Measurements from ENCODE around the gene MZT2B.
"Not testable (repeated sequence)": the region's sequence is repeated elsewhere in the genome, so short reads cannot be mapped to it uniquely, and the experiment has no call there.

Gene MZT2B

GRCh38 chr2:130180404-130181324, 1.4 kb upstream of the MZT2B start:
- DNase-seq (ENCODE audit: low spot score) = not testable (repeated sequence)

GRCh38 chr2:130181325-130181879, 660 bp upstream of the MZT2B start, which contains the start of gene SMPD4:
Gene SMPD4 (minus strand): TSS chr2:130181602. CDS start chr2:130176592, 5,010 bp downstream.
- DNase-seq (ENCODE audit: low spot score) = peak; percentile 97

DNA sequence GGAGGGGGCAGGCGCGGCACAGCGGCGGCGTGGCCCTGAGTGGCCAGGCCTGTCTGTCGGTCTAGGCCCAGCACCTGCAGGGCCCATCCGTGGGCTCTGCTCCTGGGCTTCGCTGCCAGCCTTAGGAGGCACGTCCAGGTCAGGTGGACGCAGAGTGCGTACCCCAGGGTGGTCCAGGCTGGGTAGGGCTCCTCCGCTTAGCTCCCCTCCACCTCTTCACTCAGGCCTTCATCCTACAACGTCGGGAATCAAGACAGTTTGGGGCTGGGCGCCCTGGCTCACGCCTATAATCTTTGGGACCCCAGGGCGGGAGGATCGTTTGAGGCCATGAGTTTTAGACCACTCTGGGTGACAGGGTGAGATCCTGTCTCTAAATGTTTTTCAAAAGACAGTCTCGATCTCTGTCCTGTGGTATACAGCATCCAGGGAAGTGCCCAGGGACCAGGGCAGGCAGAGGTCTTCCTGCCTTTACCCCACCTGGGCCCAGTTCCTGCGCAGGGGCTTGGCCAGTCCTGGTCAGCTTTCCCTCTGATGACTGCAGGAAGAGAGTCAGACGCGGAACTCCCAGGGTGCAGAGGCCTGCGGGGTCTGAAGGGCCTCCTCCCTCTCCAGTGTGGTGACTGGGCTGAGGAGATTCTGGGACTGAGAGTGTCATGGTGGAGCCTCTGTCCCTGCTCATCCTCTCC, 907 bp downstream of the MZT2B start:
- DNase-seq (ENCODE audit: low spot score) = not testable (repeated sequence)

- no peak for DNase-seq (ENCODE audit: low spot score)
Observed at GRCh38 chr2:130183512-130184373, 1.7 kb downstream of the MZT2B start.

GRCh38 chr2:130185436-130185835, 3.4 kb downstream of the MZT2B start:
- no peak for DNase-seq (ENCODE audit: low spot score)

DNA sequence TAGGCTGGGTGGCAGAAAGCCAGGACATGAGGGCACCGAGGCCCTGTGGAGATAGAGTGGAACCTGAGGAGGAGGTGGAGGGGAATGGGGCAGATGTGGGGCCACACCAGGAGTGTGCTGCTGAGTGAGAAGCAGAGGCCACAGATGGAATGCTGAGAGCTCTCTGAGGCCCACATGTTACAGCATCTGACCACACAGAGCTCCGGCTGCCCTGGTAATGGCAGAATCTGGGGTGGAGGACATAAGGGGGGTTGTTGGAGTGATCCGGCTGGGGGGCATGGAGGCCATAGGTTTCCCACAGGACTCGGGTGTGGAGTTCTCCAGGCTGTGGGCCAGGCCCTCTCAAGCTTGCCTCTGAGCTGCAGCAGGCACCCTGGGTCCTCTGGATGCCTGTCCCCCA, 3.8 kb downstream of the MZT2B start:
- DNase-seq (ENCODE audit: low spot score) = no peak

GRCh38 chr2:130186391-130186790, 4.3 kb downstream of the MZT2B start:
- no peak for DNase-seq (ENCODE audit: low spot score)

- no peak for DNase-seq (ENCODE audit: low spot score)
Observed at GRCh38 chr2:130187268-130187667, 5.2 kb downstream of the MZT2B start.

DNA sequence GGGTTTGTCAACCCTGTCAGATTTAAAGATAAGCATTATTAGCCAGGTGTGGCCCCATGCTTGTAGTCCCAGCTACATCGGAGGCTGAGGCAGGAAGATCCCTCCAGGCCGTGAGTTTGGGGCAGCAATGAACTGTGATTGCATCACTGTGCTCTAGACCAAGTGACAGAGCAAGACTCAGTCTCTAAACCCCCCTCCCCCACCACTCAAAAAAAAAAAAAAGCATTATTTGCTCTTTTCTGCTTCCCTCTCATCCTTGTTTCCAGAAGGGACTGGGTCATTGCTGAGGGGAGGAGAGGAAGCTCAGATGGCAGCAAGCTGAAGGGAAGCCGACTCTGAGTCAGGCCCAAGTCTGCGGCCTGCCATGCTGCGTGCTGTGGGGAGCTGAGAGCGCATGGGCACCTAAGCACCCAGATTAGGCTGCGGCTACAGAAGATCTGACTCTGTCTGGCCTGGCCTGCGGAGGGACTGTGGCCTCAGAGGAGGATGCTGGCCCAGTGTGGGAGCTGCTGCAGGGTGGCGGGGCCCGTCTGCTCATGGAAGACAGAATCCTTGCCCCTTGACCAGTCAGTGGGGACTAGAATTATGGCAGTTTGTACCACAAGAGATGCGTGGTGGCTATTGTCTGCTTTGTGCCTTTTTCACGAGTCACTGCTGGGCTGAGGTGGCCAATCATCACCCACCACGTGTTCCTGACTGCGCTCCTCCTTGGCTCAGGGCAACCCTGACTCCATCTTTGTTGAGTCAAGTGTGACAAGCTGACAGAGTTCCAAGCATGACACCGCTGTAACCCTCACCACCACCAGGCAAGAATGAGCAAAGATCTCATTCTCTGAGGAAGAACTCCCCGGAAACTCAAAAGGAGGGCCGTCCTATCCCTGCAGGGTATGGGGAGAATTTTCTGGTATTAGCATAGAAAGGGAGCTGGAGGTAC, 6.1 kb downstream of the MZT2B start:
- not testable (repeated sequence) for DNase-seq (ENCODE audit: low spot score)

GRCh38 chr2:130188958-130189357, 6.9 kb downstream of the MZT2B start:
- not testable (repeated sequence) for DNase-seq (ENCODE audit: low spot score)

- no peak for DNase-seq (ENCODE audit: low spot score)
Observed at GRCh38 chr2:130190237-130190636, 8.2 kb downstream of the MZT2B start.

DNA sequence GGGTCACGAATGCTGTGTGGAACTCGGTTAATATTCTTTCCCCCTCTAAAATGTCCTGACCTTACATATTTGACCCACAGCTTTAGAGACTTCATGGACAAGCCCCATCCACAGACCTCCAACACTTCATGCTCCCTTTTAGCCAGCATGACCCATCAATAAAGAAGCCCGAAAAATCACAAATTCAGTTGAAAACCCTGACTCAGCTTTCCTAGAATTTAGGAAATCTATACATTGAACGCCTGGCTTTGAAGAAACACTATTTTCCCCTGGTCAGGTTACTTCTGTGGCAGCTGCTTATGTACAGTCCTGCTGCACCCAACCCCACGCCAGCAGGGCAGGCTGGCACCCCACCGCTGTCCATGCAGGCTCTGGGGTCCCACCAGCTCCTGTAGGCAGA, 9.3 kb downstream of the MZT2B start:
- not testable (repeated sequence) for DNase-seq (ENCODE audit: low spot score)

- DNase-seq (ENCODE audit: low spot score) = not testable (repeated sequence)
Observed at GRCh38 chr2:130192451-130192850, 10.4 kb downstream of the MZT2B start.

DNA sequence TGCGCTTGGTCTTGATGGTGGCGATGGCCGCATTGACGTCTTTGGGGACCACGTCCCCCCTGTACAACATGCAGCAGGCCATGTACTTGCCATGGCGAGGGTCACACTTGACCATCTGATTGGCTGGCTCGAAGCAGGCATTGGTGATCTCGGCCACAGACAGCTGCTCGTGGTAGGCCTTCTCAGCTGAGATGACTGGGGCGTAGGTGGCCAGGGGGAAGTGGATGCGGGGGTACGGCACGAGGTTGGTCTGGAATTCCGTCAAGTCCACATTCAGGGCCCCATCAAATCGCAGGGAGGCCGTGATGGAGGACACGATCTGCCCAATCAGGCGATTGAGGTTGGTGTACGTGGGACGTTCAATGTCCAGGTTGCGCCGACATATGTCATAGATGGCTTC, 11.8 kb downstream of the MZT2B start:
- DNase-seq (ENCODE audit: low spot score) = not testable (repeated sequence)

GRCh38 chr2:130195089-130195635, 13.1 kb downstream of the MZT2B start:
- not testable (repeated sequence) for DNase-seq (ENCODE audit: low spot score)

GRCh38 chr2:130196052-130196451, 14.0 kb downstream of the MZT2B start:
- DNase-seq (ENCODE audit: low spot score) = not testable (repeated sequence)

DNA sequence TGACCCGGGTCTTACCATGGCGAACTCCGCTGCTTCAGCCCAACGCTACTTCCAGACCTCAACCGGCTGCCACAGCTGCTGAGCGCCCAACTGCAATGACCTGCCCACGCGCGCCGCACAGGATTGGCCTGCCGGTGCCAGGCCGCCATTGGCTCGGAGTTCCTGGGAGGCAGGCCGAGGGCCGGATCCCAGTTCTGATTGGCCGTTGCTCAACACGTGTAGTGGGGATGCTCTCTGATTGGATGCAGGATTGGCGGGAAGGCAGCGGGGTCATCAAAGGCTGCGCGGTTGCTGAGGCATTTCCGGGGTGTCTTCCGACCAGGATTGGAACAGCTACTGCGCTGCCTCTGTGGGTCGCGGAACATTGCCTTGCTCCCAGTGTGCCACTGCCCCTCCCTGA, 16.3 kb downstream of the MZT2B start, which contains the start of gene TUBA3E:
Gene TUBA3E, minus strand, starts transcription at position 97 of the 400 bp plus-strand sequence. Its CDS starts 79 bp downstream, at position 18.
- DNase-seq (ENCODE audit: low spot score) = no peak

- DNase-seq (ENCODE audit: low spot score) = not testable (repeated sequence)
Observed at GRCh38 chr2:130202518-130202917, 20.5 kb downstream of the MZT2B start.

GRCh38 chr2:130203150-130203549, 21.1 kb downstream of the MZT2B start:
- not testable (repeated sequence) for DNase-seq (ENCODE audit: low spot score)

- not testable (repeated sequence) for DNase-seq (ENCODE audit: low spot score)
Observed at GRCh38 chr2:130207051-130207450, 25.0 kb downstream of the MZT2B start.

All from NAMALWA (cell line).